ENCODE measurements around the gene PLCB4.

Gene PLCB4

DNA sequence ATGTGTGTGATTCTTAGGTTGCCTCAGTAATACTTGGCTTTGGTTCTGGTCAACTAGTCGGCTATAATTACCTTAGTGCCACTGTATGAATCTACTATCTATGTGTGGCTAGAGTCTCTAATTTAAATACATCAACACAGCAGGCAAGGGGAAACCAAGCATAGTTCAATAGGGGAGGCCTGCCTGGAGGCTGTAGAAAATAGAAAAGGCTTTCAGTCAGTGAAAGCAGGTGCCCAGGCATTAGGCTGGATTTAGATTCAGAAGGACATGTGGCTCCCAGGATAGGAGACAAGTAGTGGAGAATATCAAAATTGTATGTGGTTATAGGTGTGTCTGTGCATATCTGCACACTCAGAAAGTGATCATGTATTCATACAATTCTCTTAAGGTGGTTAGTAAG, 330.4 kb downstream of the PLCB4 start:
- DNase-seq (ENCODE audit: low read depth, low spot score): no peak
- H3K4me3 ChIP-seq (ENCODE audit: low read length): no peak overlapping the region

DNA sequence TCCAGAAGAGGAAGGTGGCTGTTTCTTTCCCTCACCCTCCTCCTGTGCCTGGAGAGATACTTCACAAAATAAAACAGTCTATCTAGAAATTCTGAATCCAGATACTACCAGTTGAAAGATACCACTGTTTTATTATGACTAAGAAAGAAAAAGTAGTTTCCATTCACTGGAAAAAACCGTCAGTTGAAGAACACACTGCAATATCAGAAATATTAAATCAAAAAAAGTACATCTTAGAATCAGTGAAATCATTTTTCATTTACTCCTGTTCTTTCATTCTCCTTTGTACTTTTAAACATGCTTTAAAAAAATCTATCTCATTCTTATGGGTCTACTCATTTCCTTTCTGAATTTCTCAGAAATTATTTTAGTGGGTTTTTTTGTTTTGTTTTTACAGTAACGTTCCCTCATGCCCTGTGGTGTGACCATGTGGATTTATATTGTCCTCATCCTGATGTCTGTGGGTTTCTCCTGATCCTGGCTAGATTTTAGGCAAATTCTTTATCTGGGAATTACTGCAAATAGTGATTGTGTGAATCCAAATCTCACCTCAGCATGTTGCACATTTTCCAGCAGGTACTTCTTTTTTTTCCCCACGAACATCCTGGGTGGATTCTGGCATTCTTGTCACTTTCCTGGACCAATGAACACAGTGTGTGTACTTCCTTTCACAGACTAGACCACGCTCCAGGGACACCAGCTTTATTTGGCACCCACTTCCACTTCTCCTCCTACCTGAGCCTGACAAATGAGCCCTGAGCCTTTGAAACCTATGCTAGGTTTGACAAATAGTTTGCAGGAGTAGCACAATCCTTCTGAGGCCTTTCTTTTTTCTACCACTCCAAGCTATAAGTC, 331.5 kb downstream of the PLCB4 start:
- no peak for DNase-seq (ENCODE audit: low read depth, low spot score)
- H3K4me3 ChIP-seq (ENCODE audit: low read length): no peak overlapping the region

DNA sequence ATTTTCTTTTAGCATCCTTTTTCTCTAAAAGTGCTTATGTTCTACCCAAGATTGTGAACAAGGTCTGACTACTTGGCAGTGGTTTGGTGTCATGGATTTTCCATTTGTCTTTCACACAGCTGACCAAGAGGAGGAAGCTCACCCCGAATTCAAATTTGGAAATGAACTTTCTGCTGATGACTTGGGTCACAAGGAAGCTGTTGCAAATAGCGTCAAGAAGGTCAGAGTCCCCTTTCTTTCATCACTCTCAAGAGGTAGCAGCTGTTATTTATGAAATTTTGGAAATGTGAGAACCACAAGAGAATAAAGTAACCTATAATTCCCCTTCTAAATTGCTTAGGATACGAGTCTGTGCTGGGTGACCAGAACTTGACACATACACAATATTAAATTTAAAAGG, 332.5 kb downstream of the PLCB4 start:
- DNase-seq (ENCODE audit: low read depth, low spot score): no peak
- H3K4me3 ChIP-seq (ENCODE audit: low read length): no peak overlapping the region

DNA sequence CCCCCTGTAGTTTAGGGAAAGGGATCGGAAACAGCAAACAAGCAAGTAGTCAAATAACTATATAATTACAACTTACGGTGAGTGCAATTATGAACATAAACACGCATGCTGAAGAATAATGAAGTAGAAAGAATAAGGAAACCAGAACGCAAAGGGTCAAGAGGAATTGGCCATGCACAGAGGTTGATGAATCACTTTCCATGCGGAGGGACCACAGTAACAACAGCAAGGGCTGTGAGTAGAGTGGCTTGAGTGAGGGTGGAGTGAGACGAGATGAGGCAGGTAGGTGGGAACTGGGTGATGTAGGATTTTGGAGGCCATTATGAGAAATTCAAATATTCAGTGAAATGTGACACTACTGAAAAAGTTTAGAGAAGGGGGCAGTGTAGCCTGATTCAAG, 333.3 kb downstream of the PLCB4 start:
- H3K4me3 ChIP-seq (ENCODE audit: low read length): no peak overlapping the region
- no peak for DNase-seq (ENCODE audit: low read depth, low spot score)

DNA sequence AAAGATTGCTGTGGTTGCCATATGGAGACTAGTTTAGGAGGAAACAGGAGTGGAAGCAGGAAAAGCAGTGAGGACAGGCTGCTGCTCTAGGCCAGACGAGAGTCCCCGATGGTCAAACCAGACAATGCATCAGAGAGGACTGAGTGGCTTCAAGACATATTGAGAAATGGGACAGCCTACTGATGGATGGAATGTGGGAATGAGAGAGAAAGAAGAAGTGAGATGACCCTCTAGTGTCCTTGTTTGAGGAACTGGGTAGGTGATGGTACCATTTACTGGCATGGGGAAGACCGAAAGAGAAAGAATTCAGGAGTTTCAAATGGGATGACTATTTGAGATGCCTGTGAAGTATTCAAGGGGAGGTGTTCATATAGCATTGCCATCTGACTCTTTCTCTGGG, 333.7 kb downstream of the PLCB4 start:
- no peak overlapping the region for H3K4me3 ChIP-seq (ENCODE audit: low read length)
- DNase-seq (ENCODE audit: low read depth, low spot score): no peak

DNA sequence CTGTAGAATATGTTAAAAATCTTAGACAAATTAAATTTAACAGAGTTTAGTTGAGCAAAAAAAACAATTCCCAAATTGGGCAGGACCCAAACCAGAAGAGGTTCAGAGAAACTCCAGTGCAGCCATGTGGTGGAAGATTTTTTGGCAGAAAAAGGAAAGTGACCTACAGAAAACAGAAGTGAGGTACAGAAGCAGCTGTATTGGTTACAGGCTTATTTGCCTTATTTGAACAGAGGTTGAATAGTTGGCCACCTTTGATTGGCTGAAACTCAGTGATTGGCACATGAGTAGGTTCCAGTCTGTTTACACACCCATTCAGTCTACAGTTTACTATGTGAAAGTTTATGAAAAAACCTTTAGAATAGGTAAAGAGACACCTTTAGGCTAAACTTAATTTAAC, 334.6 kb downstream of the PLCB4 start:
- DNase-seq (ENCODE audit: low read depth, low spot score): no peak
- H3K4me3 ChIP-seq (ENCODE audit: low read length): no peak overlapping the region

DNA sequence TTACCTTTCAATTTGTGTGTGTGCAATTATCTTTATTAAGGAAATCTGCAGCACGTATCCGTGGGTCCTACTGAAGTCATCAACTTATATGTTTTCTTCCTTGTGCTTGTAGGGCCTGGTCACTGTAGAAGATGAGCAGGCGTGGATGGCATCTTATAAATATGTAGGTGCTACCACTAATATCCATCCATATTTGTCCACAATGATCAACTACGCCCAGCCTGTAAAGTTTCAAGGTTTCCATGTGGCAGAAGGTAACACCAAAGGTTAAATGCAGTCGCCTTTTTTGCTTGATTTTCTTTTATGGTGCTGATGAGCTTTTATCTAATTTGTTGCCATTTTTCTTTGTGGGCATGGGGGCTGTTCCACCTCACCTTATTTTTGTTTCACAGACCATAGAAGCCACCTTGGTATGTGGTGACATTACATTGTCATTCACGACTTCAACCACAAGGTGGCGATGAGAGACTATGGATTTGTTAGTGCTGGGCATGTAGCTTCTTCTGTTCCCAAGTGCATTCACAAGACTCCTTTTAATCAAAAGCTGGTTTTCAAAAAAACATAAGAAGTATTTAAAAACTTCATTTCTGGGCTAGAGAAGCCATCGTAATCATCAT, 339.0 kb downstream of the PLCB4 start:
- DNase-seq (ENCODE audit: low read depth, low spot score): peak; percentile 49
- H3K4me3 ChIP-seq (ENCODE audit: low read length): no peak overlapping the region

DNA sequence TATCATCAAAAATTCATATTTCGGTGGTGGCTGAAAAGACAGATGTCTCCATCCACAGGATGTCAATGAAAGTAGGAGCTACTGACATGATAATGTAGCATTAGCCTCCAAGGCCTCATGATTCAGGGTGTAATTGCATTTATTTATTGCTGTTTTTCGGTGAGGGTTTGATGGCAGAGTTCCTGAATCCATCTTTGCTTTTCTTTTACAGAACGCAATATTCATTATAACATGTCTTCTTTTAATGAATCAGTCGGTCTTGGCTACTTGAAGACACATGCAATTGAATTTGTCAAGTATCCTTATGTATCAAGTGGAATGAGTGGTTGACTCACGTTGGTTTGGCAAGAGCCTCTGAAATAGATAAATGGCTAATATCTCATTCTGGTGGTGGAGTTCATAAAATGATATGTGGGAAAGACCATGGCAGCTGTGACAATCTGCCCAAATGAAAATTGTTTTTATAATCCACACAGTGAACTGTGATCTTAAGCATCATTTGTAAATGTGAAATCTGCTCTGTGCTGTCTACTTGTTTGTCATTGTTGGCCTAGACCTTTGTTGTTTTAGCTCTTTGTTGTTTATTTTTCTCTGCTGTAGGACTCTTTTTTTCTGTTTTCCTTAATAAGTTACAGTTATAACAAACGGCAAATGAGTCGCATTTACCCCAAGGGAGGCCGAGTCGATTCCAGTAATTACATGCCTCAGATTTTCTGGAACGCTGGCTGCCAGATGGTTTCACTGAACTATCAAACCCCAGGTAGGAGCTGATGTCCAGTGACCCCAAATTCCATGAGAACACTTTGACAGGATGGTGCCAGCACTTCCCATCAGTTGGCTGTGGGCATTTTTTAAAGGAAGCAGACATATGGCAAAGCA, 339.8 kb downstream of the PLCB4 start:
- H3K4me3 ChIP-seq (ENCODE audit: low read length): no peak overlapping the region
- no peak for DNase-seq (ENCODE audit: low read depth, low spot score)

DNA sequence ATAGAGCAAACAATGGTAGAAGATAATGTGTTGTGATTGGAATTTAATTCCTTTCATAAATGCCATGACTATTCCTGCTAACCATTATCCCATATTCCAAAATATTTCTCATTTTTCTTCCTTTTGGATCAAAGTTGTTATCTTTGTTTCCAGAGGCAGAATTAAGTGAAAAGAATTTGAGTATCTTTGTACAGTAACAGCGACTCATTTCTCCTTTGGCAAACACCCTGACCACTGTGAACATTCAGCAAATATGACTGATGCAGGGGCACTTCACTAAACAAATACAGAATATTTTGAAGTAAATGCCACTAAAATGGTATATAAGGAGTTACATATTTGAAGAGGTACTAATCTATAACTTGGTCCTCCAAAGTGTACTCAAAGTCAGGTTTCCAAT, 340.5 kb downstream of the PLCB4 start:
- H3K4me3 ChIP-seq (ENCODE audit: low read length): no peak overlapping the region
- DNase-seq (ENCODE audit: low read depth, low spot score): no peak

DNA sequence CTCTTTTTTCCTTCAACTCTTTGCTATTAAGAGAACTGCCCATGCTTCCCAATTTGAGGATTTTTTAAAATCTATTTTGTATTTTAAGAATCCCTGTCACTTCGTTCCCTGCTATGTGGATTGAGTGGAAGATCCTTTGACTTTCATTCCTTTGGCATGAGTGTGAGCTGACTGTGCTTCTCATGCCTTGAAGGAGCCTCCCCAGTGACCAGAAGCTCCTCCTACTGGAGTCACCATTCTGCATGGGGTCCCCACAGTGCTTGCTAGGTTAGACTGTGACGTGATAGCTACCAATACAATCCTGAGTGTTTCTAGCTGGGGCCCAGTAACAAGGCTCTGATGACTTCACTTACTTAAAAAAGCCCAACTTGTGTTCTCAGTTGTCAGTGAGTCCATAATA, 341.1 kb downstream of the PLCB4 start:
- H3K4me3 ChIP-seq (ENCODE audit: low read length): no peak overlapping the region
- no peak for DNase-seq (ENCODE audit: low read depth, low spot score)

DNA sequence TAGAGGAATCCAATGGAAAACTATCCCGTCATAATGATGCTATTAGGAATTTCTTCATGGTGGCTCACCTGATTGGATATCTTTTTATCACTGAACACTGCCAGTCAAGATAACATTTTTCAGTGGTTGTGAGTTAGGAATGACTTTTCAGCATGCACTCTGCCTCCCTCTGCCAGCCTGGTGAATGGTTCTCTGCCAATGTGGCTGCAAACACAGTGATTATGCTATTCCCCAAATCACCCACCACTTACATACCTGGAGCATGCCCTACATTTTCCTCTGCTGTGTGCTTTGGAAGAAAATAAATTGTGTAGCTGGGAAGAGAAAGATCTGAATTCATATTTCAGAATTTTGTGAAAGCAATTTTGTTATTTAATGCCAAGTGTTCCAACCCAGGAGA, 342.9 kb downstream of the PLCB4 start:
- DNase-seq (ENCODE audit: low read depth, low spot score): no peak
- no peak overlapping the region for H3K4me3 ChIP-seq (ENCODE audit: low read length)

DNA sequence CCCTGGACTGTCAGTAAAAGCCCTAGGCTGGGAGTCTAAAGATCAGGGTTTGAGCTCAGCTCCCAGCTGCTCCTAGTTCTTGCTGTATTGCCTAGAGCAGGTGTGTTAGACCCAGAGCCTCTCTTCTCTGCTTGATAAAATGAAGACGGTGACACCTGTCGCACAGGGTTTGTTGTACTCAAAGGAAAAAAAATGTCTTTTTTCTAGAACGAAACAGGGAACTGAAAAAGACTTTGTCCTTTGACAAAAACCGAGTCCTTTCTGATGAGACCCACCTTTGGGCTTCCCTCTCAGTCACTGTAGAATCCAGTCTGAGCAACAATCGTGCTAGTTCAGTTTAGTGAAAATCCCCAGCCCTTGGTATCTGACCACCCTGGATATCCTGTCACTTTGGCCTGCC, 343.4 kb downstream of the PLCB4 start:
- no peak for DNase-seq (ENCODE audit: low read depth, low spot score)
- H3K4me3 ChIP-seq (ENCODE audit: low read length): no peak overlapping the region

DNA sequence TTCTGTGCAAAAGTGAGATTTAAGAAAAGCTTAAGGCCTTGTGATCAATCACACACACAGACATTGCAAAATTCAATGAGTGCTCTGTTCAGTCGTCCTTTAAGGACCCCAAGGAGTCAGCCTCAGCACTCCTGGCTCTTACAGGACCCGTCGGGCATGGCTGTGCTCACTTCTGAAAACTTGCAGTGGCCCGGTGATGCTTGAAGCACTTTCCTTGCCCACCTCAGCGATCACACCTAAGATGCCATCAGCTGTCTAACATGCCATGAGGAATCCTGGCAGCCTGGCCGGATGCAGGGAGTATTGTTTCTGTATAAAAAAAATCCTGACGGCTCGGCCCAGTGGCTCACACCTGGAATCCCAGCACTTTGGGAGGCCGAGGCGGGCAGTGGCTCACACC, 344.1 kb downstream of the PLCB4 start:
- DNase-seq (ENCODE audit: low read depth, low spot score): no peak
- no peak overlapping the region for H3K4me3 ChIP-seq (ENCODE audit: low read length)

DNA sequence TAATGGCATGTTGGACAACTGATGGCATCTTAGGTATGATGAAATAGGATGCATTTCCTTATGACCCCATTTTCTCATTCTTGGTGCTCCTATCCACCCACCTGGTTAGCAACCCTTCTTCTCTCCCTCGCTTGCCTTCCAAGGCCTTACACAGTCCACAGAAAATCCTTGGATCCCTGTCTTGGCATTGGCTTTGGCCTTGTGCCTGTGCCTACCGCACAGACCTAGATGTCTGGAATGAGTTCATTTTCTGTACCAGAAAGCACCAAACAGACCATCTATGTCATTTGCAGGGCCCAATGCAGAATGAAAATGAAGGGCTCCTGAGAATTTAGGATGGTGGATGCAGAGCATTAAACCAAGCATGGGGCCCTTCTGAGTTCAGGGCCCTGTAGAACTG, 346.5 kb downstream of the PLCB4 start:
- DNase-seq (ENCODE audit: low read depth, low spot score): no peak
- H3K4me3 ChIP-seq (ENCODE audit: low read length): no peak overlapping the region

DNA sequence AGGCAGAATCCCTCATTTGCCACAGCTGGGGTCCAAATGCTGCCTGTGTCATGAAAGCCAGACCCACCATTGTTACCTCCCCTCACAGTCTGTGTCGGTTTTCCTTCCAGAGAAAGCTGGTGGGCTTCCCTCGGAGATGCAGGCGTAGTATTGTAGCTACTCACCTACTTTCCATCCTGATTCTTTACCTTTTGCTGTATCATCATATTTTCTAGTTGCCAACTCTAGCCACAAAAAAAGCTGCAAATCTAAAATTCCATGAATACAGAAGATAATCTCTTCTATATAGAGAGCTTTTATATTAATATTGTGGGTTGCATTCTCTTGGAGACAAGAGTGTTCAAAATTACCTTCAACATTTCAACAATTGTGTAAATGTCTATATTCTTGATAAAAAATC, 347.5 kb downstream of the PLCB4 start:
- no peak overlapping the region for H3K4me3 ChIP-seq (ENCODE audit: low read length)
- no peak for DNase-seq (ENCODE audit: low read depth, low spot score)

DNA sequence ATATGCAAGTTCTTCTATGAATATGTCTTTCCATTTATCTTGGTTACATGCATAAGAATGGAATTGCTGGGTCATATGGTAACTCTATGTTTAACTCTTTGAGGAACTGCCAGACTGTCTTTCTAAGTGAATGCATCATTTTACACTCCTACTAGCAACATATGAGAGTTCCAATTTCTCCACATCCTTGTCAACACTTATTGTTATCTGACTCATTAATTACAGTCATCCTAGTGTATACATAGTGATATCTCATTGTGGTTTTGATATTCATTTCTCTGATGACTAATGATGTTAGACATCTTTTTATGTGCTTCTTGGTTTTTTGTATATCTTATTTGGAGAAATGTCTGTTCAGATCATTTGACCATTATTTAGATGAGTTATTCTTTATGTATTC, 348.8 kb downstream of the PLCB4 start:
- DNase-seq (ENCODE audit: low read depth, low spot score): no peak
- H3K4me3 ChIP-seq (ENCODE audit: low read length): no peak overlapping the region

DNA sequence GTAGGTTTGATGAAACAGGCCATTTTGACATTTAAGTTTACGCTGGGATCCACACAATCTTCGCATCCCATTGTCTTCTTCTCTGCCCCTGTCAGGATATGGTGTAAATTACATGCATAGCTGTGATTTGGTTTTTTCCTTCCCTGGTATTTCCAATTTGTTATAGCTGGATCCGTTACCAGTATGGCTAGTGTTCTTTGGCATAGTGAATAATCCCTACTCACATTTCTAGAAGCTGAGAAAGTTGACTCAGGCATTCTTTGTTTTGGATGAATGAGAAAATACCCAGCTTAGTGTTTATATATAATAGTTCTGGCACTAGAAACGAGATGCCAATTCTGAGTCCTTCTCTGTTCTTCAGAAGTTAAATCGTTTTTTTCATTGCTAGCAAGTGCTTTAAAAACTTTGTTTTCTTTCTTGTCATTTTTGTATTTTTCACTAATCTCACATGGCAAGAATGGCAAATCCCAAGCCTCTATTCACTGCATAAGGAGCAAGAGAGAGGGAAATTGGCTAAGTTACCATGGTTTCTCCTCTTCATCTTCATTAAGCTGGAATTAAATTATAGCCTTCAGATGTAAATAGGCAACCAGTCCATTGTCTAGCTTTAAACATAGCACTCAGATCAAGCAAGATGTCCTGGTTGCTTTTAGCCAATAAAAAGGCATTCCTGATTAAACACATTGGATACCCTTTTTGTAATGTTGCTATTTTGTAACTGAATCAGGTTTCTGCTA, 353.6 kb downstream of the PLCB4 start:
- H3K4me3 ChIP-seq (ENCODE audit: low read length): no peak overlapping the region
- no peak for DNase-seq (ENCODE audit: low read depth, low spot score)

DNA sequence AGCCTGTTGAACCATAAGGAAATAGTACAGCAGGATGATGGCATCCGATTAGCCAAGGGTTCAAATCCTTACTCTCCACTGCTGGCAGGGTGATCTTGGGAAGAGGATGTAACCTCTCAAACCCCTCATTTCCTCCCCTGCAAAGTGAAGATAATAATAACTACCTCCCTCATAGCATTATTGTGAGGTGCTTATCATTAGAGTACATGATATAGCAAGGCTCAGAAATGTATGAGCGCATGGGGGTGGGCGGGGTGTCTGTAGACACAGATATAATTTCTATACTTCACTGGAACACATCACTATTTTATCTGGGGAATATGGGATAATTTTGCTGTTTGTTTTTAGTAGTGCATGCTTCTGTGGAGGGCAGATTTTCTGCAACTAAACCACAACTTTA, 355.7 kb downstream of the PLCB4 start:
- DNase-seq (ENCODE audit: low read depth, low spot score): no peak
- H3K4me3 ChIP-seq (ENCODE audit: low read length): no peak overlapping the region

DNA sequence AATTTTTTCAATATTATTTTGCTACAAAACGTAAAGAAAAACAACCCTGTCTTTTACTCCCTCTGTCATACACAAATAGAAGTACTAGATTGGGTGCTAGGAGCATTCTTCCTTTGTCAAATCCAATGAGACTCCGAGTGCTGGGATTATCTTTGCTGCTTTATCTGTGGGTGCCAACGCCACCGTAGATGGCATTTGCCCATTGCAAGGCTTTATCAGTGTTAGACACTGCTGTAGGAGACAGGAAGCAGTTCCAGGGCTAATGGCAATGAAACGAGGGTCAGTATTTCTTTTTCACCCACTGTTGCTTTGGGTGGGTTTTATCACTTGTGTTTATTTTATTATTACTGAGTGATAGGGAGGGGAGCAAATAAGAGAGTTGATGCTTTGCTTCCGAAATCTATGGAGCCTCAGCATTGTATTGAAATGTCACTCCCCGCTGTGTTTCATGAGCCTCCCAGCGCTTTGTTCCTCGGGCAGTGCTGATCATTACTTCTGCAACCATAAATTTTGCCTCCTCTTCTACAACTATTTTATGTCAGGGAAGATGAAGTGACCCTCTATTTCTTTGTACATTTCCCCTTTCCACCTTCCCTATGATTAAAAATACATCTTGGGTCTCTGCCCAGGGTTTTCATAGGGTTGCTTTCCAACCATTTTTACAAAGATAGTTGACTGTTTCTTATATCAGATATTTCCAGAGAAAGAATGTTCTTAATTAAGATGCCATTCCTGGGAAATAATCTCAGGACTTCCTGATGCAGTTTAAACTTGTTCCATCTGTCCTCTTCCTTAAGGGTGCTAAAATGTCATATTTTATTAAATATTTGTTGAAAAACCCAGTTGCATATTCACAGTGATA, 358.8 kb downstream of the PLCB4 start:
- DNase-seq (ENCODE audit: low read depth, low spot score): no peak
- H3K4me3 ChIP-seq (ENCODE audit: low read length): no peak overlapping the region
